DOHH2 (cell line): Measurements from ENCODE around the gene MRPS26.
"Not testable (repeated sequence)": the region's sequence is repeated elsewhere in the genome, so short reads cannot be mapped to it uniquely, and the experiment has no call there.

Experiments
- H3F3A ChIP-seq: fragments of 200-600 bp; sonication (generic), shearing (Covaris generic); 2 replicates; pipeline ENCODE4 v1.6.0; 2016; ENCODE audit warnings: antibody characterized with exemption, mild to moderate bottlenecking; ENCODE audit not compliant: control insufficient read depth, insufficient read depth
- H3K27ac ChIP-seq: fragments of 200-600 bp; sonication (generic); 2 replicates; pipeline ENCODE4 v1.5.1; 2014; ENCODE audit warnings: low read depth, mild to moderate bottlenecking, low read length, moderate library complexity
- H3K27me3 ChIP-seq: fragments of 200-600 bp; sonication (generic); 2 replicates; pipeline ENCODE4 v1.6.1; 2014; ENCODE audit warnings: mild to moderate bottlenecking, low read length, mixed read lengths; ENCODE audit not compliant: control insufficient read depth
- H3K36me3 ChIP-seq: fragments of 200-600 bp; sonication (generic); 2 replicates; pipeline ENCODE4 v1.6.1; 2014; ENCODE audit warnings: mild to moderate bottlenecking, low read length, moderate library complexity, mixed read lengths; ENCODE audit not compliant: control insufficient read depth
- H3K4me1 ChIP-seq: fragments of 200-600 bp; sonication (generic); 2 replicates; pipeline ENCODE4 v1.6.1; 2014; ENCODE audit warnings: mild to moderate bottlenecking, low read length, mixed read lengths; ENCODE audit not compliant: control insufficient read depth
- H3K4me2 ChIP-seq: fragments of 200-600 bp; sonication (generic); 2 replicates; pipeline ENCODE4 v1.6.0; 2014; ENCODE audit warnings: mild to moderate bottlenecking, low read length, moderate library complexity
- H3K4me3 ChIP-seq: fragments of 200-600 bp; sonication (generic); 2 replicates; pipeline ENCODE4 v1.5.1; 2014; ENCODE audit warnings: mild to moderate bottlenecking, low read length, mixed read lengths
- H3K79me2 ChIP-seq: fragments of 200-600 bp; sonication (generic); 2 replicates; pipeline ENCODE4 v1.6.1; 2014; ENCODE audit warnings: mild to moderate bottlenecking, low read length, mixed read lengths; ENCODE audit not compliant: control insufficient read depth
- H3K9me2 ChIP-seq: fragments of 200-600 bp; sonication (generic); replicated peaks from 2 replicates; pipeline ENCODE4 v1.6.1; 2014; ENCODE audit warnings: mild to moderate bottlenecking, low read length, mixed read lengths; ENCODE audit not compliant: control insufficient read depth
- H3K9me3 ChIP-seq: fragments of 200-600 bp; sonication (generic); 2 replicates; pipeline ENCODE4 v1.6.1; 2014; ENCODE audit warnings: antibody characterized with exemption, low read length, mixed read lengths; ENCODE audit not compliant: control insufficient read depth, insufficient read depth
- H4K20me1 ChIP-seq: fragments of 200-600 bp; sonication (generic); 2 replicates; pipeline ENCODE4 v1.6.0; 2014; ENCODE audit warnings: low read depth, mild to moderate bottlenecking, antibody characterized with exemption, low read length, moderate library complexity; ENCODE audit not compliant: control insufficient read depth, insufficient read depth
- CTCF ChIP-seq: fragments of 200-600 bp; sonication (generic); IDR thresholded peaks from one replicate; pipeline ENCODE4 v1.5.1; 2014; ENCODE audit warnings: antibody characterized with exemption, mild to moderate bottlenecking, low read depth, low read length; ENCODE audit not compliant: poor library complexity, severe bottlenecking
- EZH2phosphoT487 ChIP-seq: fragments of 200-600 bp; sonication (generic); IDR thresholded peaks from 2 replicates; pipeline ENCODE4 v1.6.1; 2017; ENCODE audit warnings: borderline replicate concordance, mild to moderate bottlenecking, antibody characterized with exemption, low read length, moderate library complexity, mixed read lengths

Gene MRPS26

GRCh38 chr20:3021327-3021726 is 24.5 kb upstream of the MRPS26 start:
- no peaks in the 10 kb centered on the region for H3K9me3 ChIP-seq
- TF ChIP-seq EZH2phosphoT487 (no peak), CTCF (no peak)
- H3K27ac ChIP-seq = no peak overlapping the region
- H3F3A ChIP-seq = no peaks in the 10 kb centered on the region
- H3K36me3 ChIP-seq = peaks cover 38% of the 10 kb centered on the region
- no peak overlapping the region for H3K4me3 ChIP-seq
- H3K27me3 ChIP-seq = no peaks in the 10 kb centered on the region
- H4K20me1 ChIP-seq = no peaks in the 10 kb centered on the region
- no peak overlapping the region for H3K4me2 ChIP-seq
- H3K4me1 ChIP-seq = no peaks in the 10 kb centered on the region
- no peaks in the 10 kb centered on the region for H3K9me2 ChIP-seq
- H3K79me2 ChIP-seq = no peaks in the 10 kb centered on the region

GRCh38 chr20:3021777-3022176 is 24.1 kb upstream of the MRPS26 start:
- Histone ChIP-seq H3K36me3 (peaks cover 43% of the 10 kb centered on the region), H3K4me2 (no peak overlapping the region), H3K79me2 (no peaks in the 10 kb centered on the region), H3K4me1 (no peaks in the 10 kb centered on the region), H3K27me3 (no peaks in the 10 kb centered on the region), H3K9me3 (no peaks in the 10 kb centered on the region), H3K27ac (no peak overlapping the region), H3K4me3 (no peak overlapping the region), H3K9me2 (no peaks in the 10 kb centered on the region), H3F3A (no peaks in the 10 kb centered on the region), H4K20me1 (no peaks in the 10 kb centered on the region)
- TF ChIP-seq EZH2phosphoT487 (no peak), CTCF (no peak)

GRCh38 chr20:3022559-3023490 is 23.0 kb upstream of the MRPS26 start:
- H3K27ac ChIP-seq = not testable (repeated sequence)

GRCh38 chr20:3027987-3028386 is 17.9 kb upstream of the MRPS26 start:
- Histone ChIP-seq H4K20me1 (no peaks in the 10 kb centered on the region), H3K27ac (no peak overlapping the region), H3F3A (no peaks in the 10 kb centered on the region), H3K4me3 (no peak overlapping the region), H3K4me2 (no peak overlapping the region), H3K9me3 (no peaks in the 10 kb centered on the region), H3K4me1 (no peaks in the 10 kb centered on the region), H3K27me3 (no peaks in the 10 kb centered on the region), H3K36me3 (peaks cover 48% of the 10 kb centered on the region), H3K9me2 (no peaks in the 10 kb centered on the region), H3K79me2 (no peaks in the 10 kb centered on the region)
- TF ChIP-seq EZH2phosphoT487 (no peak), CTCF (no peak)

More at GRCh38 chr20:3022559-3023490, 23.0 kb upstream of the MRPS26 start:
- H3K79me2 ChIP-seq, H3K4me2 ChIP-seq, H3K4me1 ChIP-seq, H3F3A ChIP-seq, H3K27me3 ChIP-seq, H3K9me2 ChIP-seq, H4K20me1 ChIP-seq, H3K9me3 ChIP-seq, H3K4me3 ChIP-seq: not testable (repeated sequence)
- peaks cover 48% of the 10 kb centered on the region for H3K36me3 ChIP-seq
